Activated CD8-positive, alpha-beta memory T cell treated with anti-CD3 and anti-CD28 coated beads for 48 hours (primary cell): ENCODE results near the gene LEMD2.

Experiments
- DNase-seq, 3 experiments: peaks; one replicate each; pipeline ENCODE4 v3.0.0-alpha.2; 2020; ENCODE audit warnings: low read depth in 2 of 3, low spot score in 2 of 3

LEMD2 gene

GRCh38 chr6:33777398-33778388 lies 11.2 kb downstream of the LEMD2 start:
- no peak for DNase-seq

GRCh38 chr6:33776764-33777163 lies 12.2 kb downstream of the LEMD2 start:
- no peak for DNase-seq

- DNase-seq, result no peak
These were observed 12.7 kb downstream of the LEMD2 start for GRCh38 chr6:33776186-33776585.

GRCh38 chr6:33774774-33775173 lies 14.2 kb downstream of the LEMD2 start:
- DNase-seq, result no peak

GRCh38 chr6:33772902-33773472 lies 15.9 kb downstream of the LEMD2 start:
- no peak for DNase-seq

- no peak for DNase-seq
These were observed 16.7 kb downstream of the LEMD2 start for GRCh38 chr6:33772082-33772830.

- peak; percentile 32 to 36 (median 35) for DNase-seq
These were observed 17.5 kb downstream of the LEMD2 start for GRCh38 chr6:33771146-33772081.

- no peak for DNase-seq
These were observed 18.1 kb downstream of the LEMD2 start for GRCh38 chr6:33770833-33771145.

GRCh38 chr6:33770124-33770832 lies 18.7 kb downstream of the LEMD2 start:
- no peak for DNase-seq

GRCh38 chr6:33769248-33769821 lies 19.6 kb downstream of the LEMD2 start:
- DNase-seq, result no peak

GRCh38 chr6:33768644-33769120 lies 20.2 kb downstream of the LEMD2 start:
- peak; percentile 31 to 65 (median 64) for DNase-seq

GRCh38 chr6:33766921-33767907 lies 21.7 kb downstream of the LEMD2 start:
- DNase-seq, result no peak

- DNase-seq, result no peak
These were observed 23.6 kb downstream of the LEMD2 start for GRCh38 chr6:33765368-33765767.

GRCh38 chr6:33764036-33764435 lies 24.9 kb downstream of the LEMD2 start:
- DNase-seq, result no peak

- no peak for DNase-seq
These were observed 25.4 kb downstream of the LEMD2 start for GRCh38 chr6:33763483-33763882.

GRCh38 chr6:33762713-33763112 lies 26.2 kb downstream of the LEMD2 start:
- no peak for DNase-seq

GRCh38 chr6:33761922-33762629 lies 26.9 kb downstream of the LEMD2 start:
- DNase-seq, result peak in 1 of 3 experiments; percentile 17

GRCh38 chr6:33761581-33761921 lies 27.4 kb downstream of the LEMD2 start:
- no peak for DNase-seq
